Thyroid gland (tissue), 4 donors: ENCODE results near the gene GALNT9.
"Not testable (repeated sequence)": the region's sequence is repeated elsewhere in the genome, so short reads cannot be mapped to it uniquely, and the experiment has no call there.

Experiments
- CTCF ChIP-seq, 6 experiments: fragments of 200-600 bp in 3 of 6; fragments of 450-650 bp in 3 of 6; sonication (generic) in 3 of 6; IDR thresholded peaks; one replicate each; pipeline ENCODE4 v1.5.1; 2016 to 2019; ENCODE audit warnings: antibody characterized with exemption in 6 of 6, mild to moderate bottlenecking in 2 of 6, inconsistent platforms in 1 of 6, moderate library complexity in 1 of 6
- POLR2A ChIP-seq, 2 donors: fragments of 450-650 bp; IDR thresholded peaks; one replicate each; pipeline ENCODE4 v1.6.1; 2017; ENCODE audit warnings: antibody characterized with exemption in 2 of 2, mild to moderate bottlenecking in 2 of 2, moderate library complexity in 1 of 2

DNA sequence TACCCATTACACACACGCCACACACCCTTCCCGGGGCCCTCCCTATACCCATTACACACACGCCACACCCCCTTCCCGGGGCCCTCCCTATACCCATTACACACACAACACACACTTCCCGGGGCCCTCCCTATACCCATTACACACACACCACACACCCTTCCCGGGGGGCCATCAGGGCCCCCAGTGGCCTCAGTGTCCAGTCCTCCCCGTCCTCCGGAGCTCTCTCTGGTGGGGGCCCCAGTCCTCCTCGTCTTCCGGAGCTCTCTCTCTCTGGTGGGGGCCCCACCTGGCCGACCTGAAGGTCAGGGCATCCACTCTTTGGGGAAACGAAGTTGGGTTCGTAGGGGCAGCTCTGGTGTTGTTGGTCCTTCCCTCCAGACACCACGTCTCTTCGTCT, 86.2 kb downstream of the GALNT9 start:
- TF ChIP-seq CTCF, POLR2A (IDR thresholded peaks at IDR 0.05): not testable (repeated sequence)
